ENCODE results near the gene PRKX.

DNA sequence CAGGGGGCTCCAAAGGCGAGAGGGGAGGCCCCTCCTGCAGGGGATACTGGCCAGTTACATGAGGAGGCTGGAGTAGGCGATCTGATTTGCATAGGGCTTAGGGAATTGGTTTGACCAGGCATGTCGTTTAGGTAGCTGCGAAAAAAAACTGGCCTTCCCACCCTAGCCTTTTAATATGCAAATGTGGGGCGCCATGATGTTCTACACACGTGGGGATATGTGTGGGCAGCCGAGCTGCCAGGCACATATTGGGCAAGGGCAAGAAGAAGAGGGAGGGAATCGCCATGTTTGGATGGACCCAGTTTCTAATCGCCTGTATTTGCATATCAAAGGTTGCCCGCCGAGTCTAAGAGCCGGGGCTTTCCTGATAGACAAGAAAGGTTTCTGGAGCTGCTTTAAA lies 121.3 kb downstream of the PRKX start:
- TF ChIP-seq, protein P1, sequence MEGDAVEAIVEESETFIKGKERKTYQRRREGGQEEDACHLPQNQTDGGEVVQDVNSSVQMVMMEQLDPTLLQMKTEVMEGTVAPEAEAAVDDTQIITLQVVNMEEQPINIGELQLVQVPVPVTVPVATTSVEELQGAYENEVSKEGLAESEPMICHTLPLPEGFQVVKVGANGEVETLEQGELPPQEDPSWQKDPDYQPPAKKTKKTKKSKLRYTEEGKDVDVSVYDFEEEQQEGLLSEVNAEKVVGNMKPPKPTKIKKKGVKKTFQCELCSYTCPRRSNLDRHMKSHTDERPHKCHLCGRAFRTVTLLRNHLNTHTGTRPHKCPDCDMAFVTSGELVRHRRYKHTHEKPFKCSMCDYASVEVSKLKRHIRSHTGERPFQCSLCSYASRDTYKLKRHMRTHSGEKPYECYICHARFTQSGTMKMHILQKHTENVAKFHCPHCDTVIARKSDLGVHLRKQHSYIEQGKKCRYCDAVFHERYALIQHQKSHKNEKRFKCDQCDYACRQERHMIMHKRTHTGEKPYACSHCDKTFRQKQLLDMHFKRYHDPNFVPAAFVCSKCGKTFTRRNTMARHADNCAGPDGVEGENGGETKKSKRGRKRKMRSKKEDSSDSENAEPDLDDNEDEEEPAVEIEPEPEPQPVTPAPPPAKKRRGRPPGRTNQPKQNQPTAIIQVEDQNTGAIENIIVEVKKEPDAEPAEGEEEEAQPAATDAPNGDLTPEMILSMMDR (IDR thresholded peaks at IDR 0.05): no peak
- TF ChIP-seq EP300 (IDR thresholded peaks at IDR 0.05) (no peak), POLR2AphosphoS5 (IDR thresholded peaks at IDR 0.05) (no peak)
